GM12801 (cell line): ENCODE results near the gene FBXW11.

Experiments
- TF ChIP-seq, protein P1 (sequence below): IDR thresholded peaks from one replicate; pipeline ENCODE4 v1.5.1; 2011; ENCODE audit warnings: control low read depth; ENCODE audit not compliant: insufficient read length; ENCODE audit errors: extremely low read depth

FBXW11 gene

DNA sequence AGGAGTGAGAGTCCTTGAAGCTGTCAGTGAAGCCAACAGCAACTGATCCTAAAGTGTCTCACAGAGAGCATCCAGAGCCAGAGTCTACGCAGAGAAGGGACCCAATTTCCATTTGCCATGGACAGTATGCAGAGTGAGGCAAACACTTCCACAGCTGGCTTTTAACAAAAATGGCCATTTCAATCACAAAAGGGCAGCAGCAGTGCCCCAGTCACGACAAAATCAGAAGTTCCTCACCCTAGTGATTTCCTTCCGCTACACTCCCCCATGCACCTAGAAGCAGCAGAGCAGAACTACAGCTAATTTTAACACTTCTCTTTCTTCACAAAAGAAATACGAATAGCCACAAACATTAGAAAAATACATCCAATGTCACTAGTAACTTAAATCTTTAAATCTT, 27.9 kb downstream of the FBXW11 start:
- TF ChIP-seq, protein P1, sequence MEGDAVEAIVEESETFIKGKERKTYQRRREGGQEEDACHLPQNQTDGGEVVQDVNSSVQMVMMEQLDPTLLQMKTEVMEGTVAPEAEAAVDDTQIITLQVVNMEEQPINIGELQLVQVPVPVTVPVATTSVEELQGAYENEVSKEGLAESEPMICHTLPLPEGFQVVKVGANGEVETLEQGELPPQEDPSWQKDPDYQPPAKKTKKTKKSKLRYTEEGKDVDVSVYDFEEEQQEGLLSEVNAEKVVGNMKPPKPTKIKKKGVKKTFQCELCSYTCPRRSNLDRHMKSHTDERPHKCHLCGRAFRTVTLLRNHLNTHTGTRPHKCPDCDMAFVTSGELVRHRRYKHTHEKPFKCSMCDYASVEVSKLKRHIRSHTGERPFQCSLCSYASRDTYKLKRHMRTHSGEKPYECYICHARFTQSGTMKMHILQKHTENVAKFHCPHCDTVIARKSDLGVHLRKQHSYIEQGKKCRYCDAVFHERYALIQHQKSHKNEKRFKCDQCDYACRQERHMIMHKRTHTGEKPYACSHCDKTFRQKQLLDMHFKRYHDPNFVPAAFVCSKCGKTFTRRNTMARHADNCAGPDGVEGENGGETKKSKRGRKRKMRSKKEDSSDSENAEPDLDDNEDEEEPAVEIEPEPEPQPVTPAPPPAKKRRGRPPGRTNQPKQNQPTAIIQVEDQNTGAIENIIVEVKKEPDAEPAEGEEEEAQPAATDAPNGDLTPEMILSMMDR = no peak

DNA sequence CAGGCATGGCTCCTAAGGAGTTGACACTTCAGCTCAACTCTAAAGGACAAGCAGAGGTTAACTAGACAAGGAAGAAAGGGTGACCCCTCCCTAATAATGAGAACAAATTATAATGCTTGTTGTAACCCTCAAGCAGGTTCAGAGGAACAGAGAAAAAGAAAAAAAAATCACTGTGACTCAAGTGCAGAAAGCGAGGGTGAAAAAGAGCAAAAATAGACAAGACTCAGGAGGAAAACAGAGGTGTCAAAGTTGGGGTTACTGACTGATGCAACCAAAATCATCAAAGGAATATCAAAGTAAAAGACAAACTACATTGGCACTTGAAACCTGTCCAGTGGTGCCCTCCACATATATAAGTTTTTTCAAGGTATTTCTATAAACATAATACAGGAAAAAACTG, 28.4 kb downstream of the FBXW11 start:
- TF ChIP-seq, protein P1 = no peak

DNA sequence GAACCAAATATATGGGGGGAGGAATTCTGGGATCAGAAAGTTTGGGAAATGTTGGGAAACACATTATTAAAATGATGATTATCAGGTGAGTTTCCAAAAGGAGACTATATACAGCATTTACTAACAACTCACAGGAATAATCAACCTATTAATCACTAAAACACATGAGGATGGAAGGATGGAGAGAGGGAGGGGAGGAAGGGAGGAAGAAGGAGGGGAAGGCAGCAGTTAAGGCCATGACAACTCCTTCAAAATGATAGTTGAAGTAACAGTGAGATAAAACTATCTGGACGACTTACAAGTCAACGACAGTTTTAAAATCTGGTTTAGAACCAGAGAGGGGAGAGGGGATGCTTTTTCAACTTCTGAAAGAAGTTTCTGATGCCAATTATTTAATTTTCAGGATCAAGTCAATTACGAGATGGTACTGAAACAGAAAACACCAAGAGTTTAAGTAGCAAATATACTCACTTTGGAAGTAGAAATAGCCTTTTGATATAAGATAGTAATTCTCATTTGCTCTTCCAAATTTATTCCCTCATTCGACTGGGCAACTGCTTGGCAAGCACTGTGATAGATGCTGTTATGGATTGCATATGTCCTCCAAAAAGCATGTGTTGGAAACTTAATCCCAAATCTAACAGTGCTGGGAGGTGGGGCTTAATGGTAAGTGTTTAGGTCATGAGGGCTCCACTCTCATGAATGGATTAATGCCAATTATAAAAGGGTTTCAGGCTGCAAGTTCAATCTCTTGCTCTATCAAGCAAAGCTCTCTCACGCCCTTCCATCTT, 30.4 kb downstream of the FBXW11 start:
- TF ChIP-seq, protein P1 = no peak

DNA sequence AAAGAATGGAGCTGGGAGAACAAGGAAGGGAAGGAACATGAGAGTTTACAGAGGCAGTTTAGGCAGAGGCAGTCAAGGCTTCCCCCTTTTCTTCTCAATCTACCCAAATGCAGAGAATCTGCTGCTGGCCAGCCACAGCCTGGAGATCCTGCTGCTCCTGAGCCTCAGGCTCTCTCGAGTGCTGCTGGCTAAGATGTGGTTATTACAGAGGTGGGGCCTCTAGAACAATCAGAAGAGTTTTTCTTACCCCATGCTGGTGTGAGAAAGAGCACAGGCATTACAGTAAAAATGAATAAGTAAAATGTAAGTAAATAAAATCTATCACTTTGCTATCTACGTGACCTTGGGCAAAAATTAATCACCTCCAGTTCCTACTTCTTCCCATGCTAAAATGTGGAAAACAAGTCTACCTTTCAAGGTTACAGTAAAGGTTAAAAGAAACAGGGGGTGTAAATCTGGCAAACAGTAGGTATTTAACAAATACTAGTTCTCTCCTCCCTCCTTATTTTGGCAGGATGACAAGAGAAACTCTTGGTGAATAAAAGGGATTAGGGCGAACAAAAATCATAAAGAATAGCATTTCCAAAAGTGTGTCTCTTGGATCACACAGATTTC, 31.1 kb downstream of the FBXW11 start:
- TF ChIP-seq, protein P1 = no peak

DNA sequence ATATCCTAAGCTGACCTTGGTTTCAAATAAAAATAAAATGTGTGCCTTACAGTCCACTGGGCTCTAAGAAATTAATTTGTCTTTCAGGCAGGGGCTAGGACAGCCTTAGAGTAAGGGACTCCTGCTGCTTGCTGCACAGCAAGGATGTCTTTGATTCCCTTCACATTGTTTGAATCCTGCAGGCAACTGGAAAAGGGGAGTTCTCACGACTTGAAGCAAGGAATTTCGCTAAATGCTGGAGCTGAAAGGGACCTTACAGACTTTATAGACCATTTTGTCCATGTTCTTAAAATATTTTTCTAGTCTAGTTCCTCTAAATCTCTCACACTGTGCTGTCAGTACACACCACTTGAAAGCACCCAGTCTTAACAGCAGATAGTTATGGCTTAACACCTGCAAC, 35.6 kb downstream of the FBXW11 start:
- TF ChIP-seq, protein P1 = no peak

DNA sequence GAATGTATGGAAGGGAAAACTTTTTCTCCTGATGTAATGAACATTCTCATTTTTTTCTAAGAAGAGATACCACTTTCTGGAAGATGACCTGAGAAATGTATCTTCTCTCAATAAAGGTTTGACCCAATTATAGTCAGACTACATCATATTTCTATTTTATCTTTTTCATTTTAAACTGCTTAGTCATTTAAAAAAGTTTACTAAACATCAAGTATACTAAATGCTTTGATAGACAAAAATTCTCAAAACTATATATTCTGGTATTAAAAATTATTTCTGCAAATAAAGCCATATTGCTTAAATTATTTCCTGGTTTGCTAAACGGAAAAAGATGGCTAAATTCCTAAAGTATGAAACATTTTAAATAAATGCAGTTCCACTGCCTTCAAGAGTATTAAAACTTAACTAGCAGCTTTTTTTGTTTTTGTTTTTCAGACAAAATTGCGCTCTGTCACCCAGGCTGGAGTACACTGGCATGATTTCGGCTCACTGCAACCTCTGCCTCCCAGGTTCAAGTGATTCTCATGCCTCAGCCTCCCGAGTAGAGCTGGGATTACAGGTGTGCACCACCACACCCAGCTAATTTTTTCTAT, 37.1 kb downstream of the FBXW11 start:
- TF ChIP-seq, protein P1 = no peak

DNA sequence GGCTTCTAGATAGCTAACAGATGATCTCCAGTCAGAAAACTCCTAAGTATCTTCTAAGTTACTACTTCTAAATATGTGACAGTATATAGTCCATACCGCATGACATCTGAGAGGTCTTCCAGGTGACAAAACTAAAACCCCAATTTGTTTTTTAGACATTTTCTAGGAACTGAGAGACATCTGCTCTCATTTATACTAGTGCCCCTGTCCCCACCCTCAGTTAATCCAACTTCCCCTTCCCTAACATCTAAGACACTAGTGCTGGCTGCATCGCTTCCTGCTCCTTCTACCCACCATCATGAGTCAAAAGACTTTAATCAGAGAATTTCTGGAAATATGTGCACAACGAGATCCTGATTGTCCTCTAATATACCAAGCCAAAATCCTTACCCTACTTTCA, 37.9 kb downstream of the FBXW11 start:
- TF ChIP-seq, protein P1 = no peak
